GM19455 (cell line): ENCODE data around the gene GRK5.

Experiments
- ATAC-seq: cut with Tn5 transposase; IDR thresholded peaks from one replicate; pipeline ENCODE4 v1.9.1; 2021; ENCODE audit not compliant: unreplicated experiment

The GRK5 gene

GRCh38 chr10:119498889-119499676 is 291.7 kb downstream of the GRK5 start:
- no peak for ATAC-seq

DNA sequence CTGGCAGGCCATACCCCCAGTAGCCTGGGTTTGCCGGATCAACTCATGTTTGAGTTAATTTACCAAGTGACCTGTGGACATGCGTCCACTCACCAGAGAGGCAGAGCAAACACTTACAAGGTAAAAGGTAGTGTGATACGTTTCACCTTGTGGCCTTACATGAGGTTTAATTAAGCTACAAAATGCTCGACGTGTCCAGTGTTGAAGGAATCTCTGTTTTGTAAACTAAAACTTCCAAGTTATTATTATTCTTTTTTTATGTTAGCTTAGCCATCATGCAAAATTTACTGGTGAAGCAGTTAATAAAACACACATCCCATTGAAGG is 292.3 kb downstream of the GRK5 start:
- ATAC-seq: no peak

DNA sequence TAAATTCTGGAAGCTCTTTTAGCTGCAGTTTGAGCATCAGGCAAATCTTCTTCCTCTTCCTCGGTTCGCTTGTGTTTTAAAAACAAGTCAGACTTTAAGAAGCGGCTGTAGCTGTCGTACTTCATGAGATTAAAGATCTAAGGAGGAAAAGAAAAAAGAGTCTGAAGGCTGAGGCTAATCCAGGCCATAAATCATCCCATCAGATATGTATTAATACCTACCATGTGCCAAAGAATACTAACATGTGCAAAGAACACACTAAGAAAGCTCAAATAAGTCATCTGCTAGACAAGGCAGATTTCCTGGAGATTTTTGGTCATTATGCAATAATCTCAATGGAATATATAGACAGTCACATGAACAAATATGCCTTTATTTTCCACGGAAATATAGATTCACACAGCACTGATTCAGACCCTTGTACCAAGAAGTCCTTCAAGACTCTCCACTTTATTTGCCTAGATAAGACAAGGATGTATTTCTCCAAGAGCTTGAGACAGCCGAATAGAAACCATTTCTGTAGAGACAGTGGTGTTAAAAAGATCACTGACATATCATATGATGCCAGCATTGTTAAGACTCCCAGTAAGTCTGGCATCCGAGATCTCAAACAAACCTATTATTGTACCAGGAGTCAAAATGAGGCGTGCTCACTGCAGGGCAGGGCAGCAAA is 292.9 kb downstream of the GRK5 start:
- no peak for ATAC-seq

DNA sequence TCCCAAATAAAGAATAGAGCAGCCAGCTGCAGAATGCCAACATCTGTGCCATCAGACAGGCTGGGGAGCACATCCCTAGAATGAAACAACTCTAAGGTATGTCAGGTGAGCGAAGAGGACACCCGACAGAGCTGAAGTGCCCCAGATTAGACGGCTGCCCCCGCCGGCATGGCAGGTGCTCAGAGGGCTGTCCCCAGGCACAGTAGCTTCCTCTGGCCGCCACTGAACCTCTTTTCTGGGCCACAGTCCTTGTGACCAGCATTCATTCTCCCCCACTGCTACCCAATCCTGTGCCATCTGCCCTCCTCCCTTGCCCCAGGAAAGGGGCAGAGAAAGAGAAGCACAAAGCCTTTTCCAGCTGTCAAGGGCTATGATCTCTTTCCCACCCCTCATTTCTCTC is 293.4 kb downstream of the GRK5 start:
- ATAC-seq: no peak

- ATAC-seq: no peak
Observed at GRCh38 chr10:119501690-119502089, 294.3 kb downstream of the GRK5 start.

DNA sequence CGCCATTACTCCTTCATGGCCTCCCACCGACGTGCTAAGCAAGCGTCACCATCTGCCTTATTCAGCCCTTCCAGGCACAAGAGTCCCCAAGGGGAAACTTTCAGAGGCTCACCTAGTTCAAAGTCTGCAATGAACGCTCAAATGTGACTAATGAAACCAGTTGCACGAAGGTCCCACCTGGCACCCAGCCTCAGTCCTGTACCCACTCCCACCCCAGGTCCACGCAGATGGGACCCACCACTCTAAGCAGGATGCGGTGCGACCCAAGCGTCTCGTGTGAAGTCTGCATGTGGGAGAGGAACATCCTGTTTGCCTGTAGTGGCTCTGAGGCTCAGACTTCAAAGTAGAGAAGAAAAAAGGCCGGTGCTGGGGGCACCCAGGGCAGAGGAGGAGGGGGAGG is 294.8 kb downstream of the GRK5 start:
- ATAC-seq: no peak

DNA sequence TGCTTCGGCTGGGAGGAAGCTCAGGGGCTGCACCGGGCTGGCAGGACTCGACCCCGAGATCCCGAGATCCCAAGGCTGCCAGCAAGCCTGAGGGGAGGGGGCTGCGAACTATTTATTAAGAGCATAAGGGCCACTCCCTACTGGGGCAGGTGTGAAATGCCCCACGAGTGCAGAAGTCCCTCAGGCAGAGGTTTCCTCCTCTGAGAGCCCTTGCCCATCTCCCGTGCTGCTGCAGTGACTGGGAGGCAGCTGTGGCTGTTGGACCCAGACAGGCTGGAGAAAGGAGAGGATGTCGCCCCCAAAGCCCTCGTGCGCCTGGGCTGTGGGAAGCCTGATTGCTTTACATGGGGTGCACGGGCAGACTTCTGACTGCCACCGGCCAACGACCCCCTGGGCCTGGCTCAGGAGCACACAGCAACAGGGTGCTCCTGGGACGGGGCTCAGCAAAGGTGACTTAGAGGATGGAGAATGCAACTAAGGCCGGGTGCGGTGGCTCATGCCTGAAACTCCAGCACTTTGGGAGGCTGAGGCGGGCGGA is 295.3 kb downstream of the GRK5 start:
- ATAC-seq: no peak

DNA sequence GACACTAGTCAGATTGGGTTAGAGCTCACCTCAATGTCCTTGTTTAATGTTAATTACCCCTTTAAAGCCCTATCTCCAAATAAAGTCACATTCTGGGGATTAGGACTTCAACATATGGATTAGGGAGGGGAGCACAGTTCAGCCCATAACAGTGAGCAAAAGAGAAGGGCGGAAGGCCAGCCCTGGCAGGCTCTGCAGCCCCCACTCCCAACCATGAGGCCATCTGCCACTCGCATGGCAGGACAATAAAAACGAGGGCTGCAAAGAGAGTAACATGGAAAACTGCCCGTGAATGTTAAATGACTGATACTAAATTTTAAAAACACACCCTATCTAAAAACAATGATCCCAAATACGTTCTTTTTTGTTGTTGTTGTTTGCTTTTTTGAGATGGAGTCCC is 296.4 kb downstream of the GRK5 start:
- no peak for ATAC-seq

GRCh38 chr10:119504651-119505050 is 297.3 kb downstream of the GRK5 start:
- no peak for ATAC-seq

DNA sequence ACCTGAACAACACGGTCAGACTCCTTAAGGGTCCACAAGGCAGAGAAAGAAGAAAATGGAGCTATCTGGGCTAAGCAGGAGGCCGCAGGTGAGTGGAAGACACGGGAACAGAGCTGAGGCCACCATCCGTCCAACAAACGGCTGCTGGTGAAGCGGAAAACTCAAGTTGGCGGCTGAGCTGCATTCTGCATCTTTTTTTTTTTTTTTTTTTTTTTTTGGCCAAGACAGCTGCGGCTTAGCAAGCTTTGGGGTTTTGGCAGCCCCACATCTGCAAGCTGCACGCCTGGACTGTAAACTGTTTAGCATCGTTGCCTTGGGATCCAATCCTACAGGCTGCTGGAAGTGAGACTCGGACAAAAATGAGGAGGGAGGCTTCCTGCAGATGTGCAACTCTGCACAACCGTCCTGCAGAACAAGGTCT is 297.8 kb downstream of the GRK5 start:
- ATAC-seq: no peak
